ENCODE data around the gene TNFAIP2.
"Not testable (repeated sequence)": the region's sequence is repeated elsewhere in the genome, so short reads cannot be mapped to it uniquely, and the experiment has no call there.

DNA sequence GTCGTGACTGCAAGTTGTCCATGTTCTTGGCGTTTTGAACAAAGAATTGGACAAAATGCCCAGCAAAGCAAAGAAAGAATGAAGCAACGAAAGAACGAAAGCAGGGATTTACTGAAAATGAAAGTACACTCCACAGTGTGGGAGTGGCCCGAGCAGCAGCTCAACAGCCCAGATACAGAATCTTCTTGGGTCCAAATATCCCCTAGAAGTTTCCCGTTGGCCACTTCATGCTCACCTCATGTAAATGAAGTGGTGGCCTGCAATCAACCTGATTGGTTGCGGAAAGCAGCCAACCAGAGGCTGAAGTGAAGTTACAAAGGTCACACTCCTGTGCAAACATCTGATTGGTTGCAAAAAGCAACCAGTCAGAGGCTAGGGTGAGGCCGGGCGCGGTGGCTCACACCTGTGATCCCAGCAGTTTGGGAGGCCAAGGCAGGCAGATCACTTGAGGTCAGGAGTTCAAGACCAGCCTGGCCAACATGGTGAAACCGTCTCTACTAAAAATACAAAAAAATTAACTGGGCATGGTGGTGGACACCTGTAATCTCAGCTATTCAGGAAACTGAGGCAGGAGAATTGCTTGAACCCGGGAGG lies 8.1 kb upstream of the TNFAIP2 start:
- TF ChIP-seq CTCF (conservative IDR thresholded peaks at IDR 0.05; ENCODE audit: low read length); EZH2phosphoT487 (IDR thresholded peaks at IDR 0.05; ENCODE audit: borderline replicate concordance, low read depth, low read length): not testable (repeated sequence)
